Uterus (tissue), 2 donors: ENCODE data around the gene HLA-DOA.
A peak's percentile ranks its signal among the peaks of the same experiment; 100 is the strongest.

Experiments
- CTCF ChIP-seq, 4 experiments: fragments of 200-600 bp in 2 of 4; fragments of 450-650 bp in 2 of 4; sonication (generic) in 2 of 4; IDR thresholded peaks; one replicate each; pipeline ENCODE4 v1.5.1; 2016 to 2019; ENCODE audit warnings: antibody characterized with exemption in 4 of 4, mild to moderate bottlenecking in 2 of 4, moderate library complexity in 1 of 4
- POLR2A ChIP-seq, 2 donors: fragments of 450-650 bp; IDR thresholded peaks; one replicate each; pipeline ENCODE4 v1.6.1; 2016; ENCODE audit warnings: antibody characterized with exemption in 2 of 2, mild to moderate bottlenecking in 1 of 2, moderate library complexity in 1 of 2

GRCh38 chr6:33008944-33009861, at the start of gene HLA-DOA:
- TF ChIP-seq CTCF (IDR thresholded peaks at IDR 0.05) (no peak), POLR2A (IDR thresholded peaks at IDR 0.05) (peak in 1 of 2 donors; percentile 24)
